ENCODE measurements around the gene CHST8. TPM values are rescaled to one million over a fixed set of nuclear protein-coding genes. Genes with fewer than 3 reads are reported as not detected.
A peak's percentile ranks its signal among the peaks of the same experiment; 100 is the strongest.

Gene CHST8
- total and polyA plus RNA-seq, 8 donors = 0.23 to 25.5 TPM; not detected in 6

DNA sequence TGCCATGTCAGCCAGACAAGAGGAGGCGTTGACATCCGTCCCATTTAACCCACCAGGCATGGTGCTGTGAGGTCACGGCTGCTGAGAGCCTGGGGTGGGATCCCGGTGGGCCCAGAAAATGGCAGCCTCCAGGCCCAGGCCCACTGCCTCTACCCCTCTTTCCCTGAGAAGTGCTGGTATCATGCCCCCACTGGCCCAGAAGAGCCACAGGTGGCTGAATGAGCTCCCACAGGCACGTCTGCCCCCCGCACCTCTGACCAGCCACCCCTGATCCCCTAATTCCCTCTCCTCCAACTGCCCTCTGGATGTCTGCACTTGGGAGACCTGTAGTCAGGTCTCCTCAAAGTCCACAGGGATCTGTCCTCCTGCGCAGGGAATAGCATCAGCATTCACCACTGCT is 137.6 kb downstream of the CHST8 start:
- H3K4me3 ChIP-seq = no peak overlapping the region
- intact Hi-C loops (cut with DNase I; ENCODE audit: low total_unique reads) = no loop called here
- H3K9me3 ChIP-seq = no peaks in the 10 kb centered on the region
- H3K27ac ChIP-seq = no peak overlapping the region
- no peak for DNase-seq
- WGBS, 5 donors = 79 to 89% (median 86%) methylated on average over 7 of the region's 7 CpGs
- TF ChIP-seq, protein P1, sequence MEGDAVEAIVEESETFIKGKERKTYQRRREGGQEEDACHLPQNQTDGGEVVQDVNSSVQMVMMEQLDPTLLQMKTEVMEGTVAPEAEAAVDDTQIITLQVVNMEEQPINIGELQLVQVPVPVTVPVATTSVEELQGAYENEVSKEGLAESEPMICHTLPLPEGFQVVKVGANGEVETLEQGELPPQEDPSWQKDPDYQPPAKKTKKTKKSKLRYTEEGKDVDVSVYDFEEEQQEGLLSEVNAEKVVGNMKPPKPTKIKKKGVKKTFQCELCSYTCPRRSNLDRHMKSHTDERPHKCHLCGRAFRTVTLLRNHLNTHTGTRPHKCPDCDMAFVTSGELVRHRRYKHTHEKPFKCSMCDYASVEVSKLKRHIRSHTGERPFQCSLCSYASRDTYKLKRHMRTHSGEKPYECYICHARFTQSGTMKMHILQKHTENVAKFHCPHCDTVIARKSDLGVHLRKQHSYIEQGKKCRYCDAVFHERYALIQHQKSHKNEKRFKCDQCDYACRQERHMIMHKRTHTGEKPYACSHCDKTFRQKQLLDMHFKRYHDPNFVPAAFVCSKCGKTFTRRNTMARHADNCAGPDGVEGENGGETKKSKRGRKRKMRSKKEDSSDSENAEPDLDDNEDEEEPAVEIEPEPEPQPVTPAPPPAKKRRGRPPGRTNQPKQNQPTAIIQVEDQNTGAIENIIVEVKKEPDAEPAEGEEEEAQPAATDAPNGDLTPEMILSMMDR (IDR thresholded peaks at IDR 0.05) = no peak
- TF ChIP-seq POLR2A (IDR thresholded peaks at IDR 0.05) (no peak), POLR2AphosphoS5 (IDR thresholded peaks at IDR 0.05) (no peak), EP300 (IDR thresholded peaks at IDR 0.05) (no peak)
- H3K27me3 ChIP-seq = peaks cover 0 to 29% (median 0%) of the 10 kb centered on the region in 3 donors
- peaks cover 0 to 5% (median 0%) of the 10 kb centered on the region in 4 donors for H3K4me1 ChIP-seq
- no peaks in the 10 kb centered on the region for H3K36me3 ChIP-seq

DNA sequence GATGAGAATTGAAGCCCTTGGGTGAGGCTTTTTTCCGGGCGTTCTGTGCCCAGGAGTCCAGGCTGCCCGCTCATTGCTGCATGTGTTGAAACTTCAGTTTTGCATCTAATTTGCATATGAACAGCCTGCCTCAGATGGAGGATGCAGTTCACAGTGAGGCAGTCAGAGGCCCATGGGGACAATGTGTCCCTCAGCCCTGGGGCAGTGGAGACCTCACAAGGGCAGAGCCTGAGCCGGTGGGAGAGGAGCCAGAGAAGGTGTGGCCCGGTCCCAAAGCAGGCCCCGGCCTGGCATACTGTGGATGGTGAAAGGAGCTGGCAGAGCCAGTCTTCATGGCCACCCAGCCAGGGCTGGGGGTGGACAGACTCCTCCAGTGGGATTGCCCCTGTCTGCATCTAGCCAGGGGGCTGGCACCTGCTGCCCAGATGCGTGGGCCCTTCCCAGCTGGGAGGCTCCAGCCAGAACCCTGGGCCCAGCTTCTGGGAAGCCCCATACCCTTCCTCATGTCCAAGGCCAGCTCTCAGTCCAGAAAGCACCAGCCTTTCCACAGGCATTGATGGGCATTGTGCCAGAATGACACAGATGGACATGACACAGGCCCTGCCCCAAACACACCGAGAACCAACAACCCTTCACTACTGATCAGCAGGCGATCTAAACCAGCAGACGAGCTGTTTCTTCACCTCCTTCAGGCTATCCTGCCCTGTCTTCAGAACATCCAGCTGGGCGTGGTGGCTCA is 142.0 kb downstream of the CHST8 start:
- DNase-seq = no peak
- H3K4me3 ChIP-seq = no peak overlapping the region
- whole genome bisulfite sequencing, 5 donors = 52 to 74% (median 67%) methylated on average over 7 to 11 of the region's 11 CpGs
- peaks cover 0 to 1% (median 0%) of the 10 kb centered on the region in 4 donors for H3K4me1 ChIP-seq
- TF ChIP-seq, protein P1 (IDR thresholded peaks at IDR 0.05) = no peak
- TF ChIP-seq POLR2AphosphoS5 (IDR thresholded peaks at IDR 0.05) (no peak), EP300 (IDR thresholded peaks at IDR 0.05) (no peak), POLR2A (IDR thresholded peaks at IDR 0.05) (no peak)
- no peak overlapping the region for H3K27ac ChIP-seq
- peaks cover 0 to 52% (median 0%) of the 10 kb centered on the region in 3 donors for H3K27me3 ChIP-seq
- no peaks in the 10 kb centered on the region for H3K36me3 ChIP-seq
- H3K9me3 ChIP-seq = no peaks in the 10 kb centered on the region
- intact Hi-C loops (cut with DNase I; ENCODE audit: low total_unique reads) = no loop called here

GRCh38 chr19:33766623-33767022 is 144.9 kb downstream of the CHST8 start:
- H3K27ac ChIP-seq = no peak overlapping the region
- intact Hi-C loops (cut with DNase I; ENCODE audit: low total_unique reads) = no loop called here
- peaks cover 0 to 78% (median 8%) of the 10 kb centered on the region in 3 donors for H3K27me3 ChIP-seq
- WGBS, 5 donors = 60 to 83% (median 81%) methylated on average over 8 to 13 of the region's 13 CpGs
- H3K9me3 ChIP-seq = no peaks in the 10 kb centered on the region
- no peak overlapping the region for H3K4me3 ChIP-seq
- peaks cover 0 to 3% (median 0%) of the 10 kb centered on the region in 4 donors for H3K4me1 ChIP-seq
- no peak for TF ChIP-seq POLR2AphosphoS5 (IDR thresholded peaks at IDR 0.05)
- no peak for TF ChIP-seq POLR2A (IDR thresholded peaks at IDR 0.05)
- TF ChIP-seq EP300 (IDR thresholded peaks at IDR 0.05) = no peak
- TF ChIP-seq, protein P1 (IDR thresholded peaks at IDR 0.05) = no peak
- H3K36me3 ChIP-seq = no peaks in the 10 kb centered on the region
- no peak for DNase-seq

DNA sequence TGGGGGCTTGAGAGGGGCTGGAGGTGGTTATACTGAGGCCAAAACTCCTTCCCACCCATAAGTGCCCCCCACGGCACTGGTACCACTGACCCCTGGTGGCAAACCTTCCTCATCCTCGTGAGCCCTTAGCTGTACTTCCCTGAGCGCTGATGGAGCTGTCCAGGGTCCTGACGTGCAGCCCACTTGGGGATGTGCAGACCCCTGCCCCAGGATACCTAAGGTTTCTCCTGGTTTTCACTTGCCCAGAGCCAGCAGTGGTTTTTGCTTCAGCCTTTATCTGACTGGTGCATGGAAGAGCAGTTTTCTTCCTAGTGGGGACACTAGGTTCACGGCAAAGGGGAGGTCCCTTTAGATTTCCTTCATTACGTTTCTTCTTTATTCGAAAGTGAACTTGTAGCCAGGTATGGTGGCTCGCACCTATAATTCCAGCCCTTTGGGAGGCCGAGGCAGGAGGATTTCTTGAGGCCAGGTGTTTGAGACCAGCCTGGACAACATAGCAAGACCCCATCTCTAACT is 146.2 kb downstream of the CHST8 start:
- Histone ChIP-seq H3K4me1 (peaks cover 0 to 5% (median 0%) of the 10 kb centered on the region in 4 donors), H3K27ac (no peak overlapping the region), H3K4me3 (no peak overlapping the region), H3K27me3 (peaks cover 0 to 72% (median 8%) of the 10 kb centered on the region in 3 donors), H3K9me3 (no peaks in the 10 kb centered on the region), H3K36me3 (no peaks in the 10 kb centered on the region)
- intact Hi-C loops (cut with DNase I; ENCODE audit: low total_unique reads) = no loop called here
- WGBS, 5 donors = 42 to 48% (median 44%) methylated on average over 8 to 9 of the region's 9 CpGs
- TF ChIP-seq POLR2A (IDR thresholded peaks at IDR 0.05) (no peak), POLR2AphosphoS5 (IDR thresholded peaks at IDR 0.05) (no peak), EP300 (IDR thresholded peaks at IDR 0.05) (no peak)
- TF ChIP-seq, protein P1 (IDR thresholded peaks at IDR 0.05) = no peak
- peak in 1 of 2 donors; percentile 65 for DNase-seq
